HG03196 (cell line): Measurements from ENCODE around the gene CBX4.

Experiments
- ATAC-seq: cut with Tn5 transposase; IDR thresholded peaks from one replicate; pipeline ENCODE4 v1.9.1; 2021; ENCODE audit not compliant: unreplicated experiment

The CBX4 gene

GRCh38 chr17:79802039-79802735 lies 37.1 kb downstream of the CBX4 start:
- ATAC-seq: no peak

- no peak for ATAC-seq
Observed at GRCh38 chr17:79801156-79802038, 37.8 kb downstream of the CBX4 start.

- no peak for ATAC-seq
Observed at GRCh38 chr17:79800325-79801155, 38.7 kb downstream of the CBX4 start.

GRCh38 chr17:79799538-79800324 lies 39.5 kb downstream of the CBX4 start:
- no peak for ATAC-seq

- no peak for ATAC-seq
Observed at GRCh38 chr17:79799174-79799537, 40.1 kb downstream of the CBX4 start.

- no peak for ATAC-seq
Observed at GRCh38 chr17:79798299-79799173, 40.7 kb downstream of the CBX4 start.

GRCh38 chr17:79797492-79798298 lies 41.5 kb downstream of the CBX4 start:
- ATAC-seq: peak; percentile 14

- ATAC-seq: peak; percentile 80
Observed at GRCh38 chr17:79796763-79797491, 42.3 kb downstream of the CBX4 start, which contains the start of gene CBX8. CBX8 (minus strand) TSS chr17:79797077; CDS start chr17:79796998, 79 bp downstream.

GRCh38 chr17:79796444-79796762 lies 42.8 kb downstream of the CBX4 start:
- ATAC-seq: no peak

- ATAC-seq: no peak
Observed at GRCh38 chr17:79795795-79796443, 43.3 kb downstream of the CBX4 start.

GRCh38 chr17:79794659-79795511 lies 44.4 kb downstream of the CBX4 start:
- no peak for ATAC-seq

- no peak for ATAC-seq
Observed at GRCh38 chr17:79793924-79794304, 45.3 kb downstream of the CBX4 start.

GRCh38 chr17:79792984-79793923 lies 46.0 kb downstream of the CBX4 start:
- ATAC-seq: no peak

GRCh38 chr17:79792341-79792871 lies 46.8 kb downstream of the CBX4 start:
- ATAC-seq: no peak

GRCh38 chr17:79791735-79792161 lies 47.5 kb downstream of the CBX4 start:
- no peak for ATAC-seq
